K562 (cell line): ENCODE data around the gene TMEM143. TPM values are rescaled to one million over a fixed set of nuclear protein-coding genes. Genes with fewer than 3 reads are reported as not detected.

Source experiments
- DEAF1 ChIP-seq: fragments of 450-650 bp; formaldehyde crosslinking; IDR thresholded peaks from 2 replicates; pipeline ENCODE4 v1.4.0; 2020; ENCODE audit warnings: mild to moderate bottlenecking, moderate library complexity
- ETV5 ChIP-seq: sonication (generic); formaldehyde crosslinking; IDR thresholded peaks from 2 replicates; pipeline ENCODE4 v1.4.0; 2020; ENCODE audit warnings: low read depth, mild to moderate bottlenecking, missing genetic modification reagents
- FOXA3 ChIP-seq, 2 experiments: fragments of 450-650 bp in 1 of 2; sonication (generic) in 1 of 2; formaldehyde crosslinking; IDR thresholded peaks in 1 of 2; conservative IDR thresholded peaks in 1 of 2; 2 replicates each; pipeline versions ENCODE4 v1.4.0 to v1.8.0; 2020 to 2022; ENCODE audit warnings: mild to moderate bottlenecking in 2 of 2, missing genetic modification reagents in 1 of 2
- HDAC3 ChIP-seq: fragments of 450-650 bp; IDR thresholded peaks from 2 replicates; pipeline ENCODE4 v1.6.1; 2018; ENCODE audit warnings: borderline replicate concordance, mild to moderate bottlenecking, moderate library complexity; ENCODE audit not compliant: partially characterized antibody
- HLTF ChIP-seq: fragments of 450-650 bp; IDR thresholded peaks from 2 replicates; pipeline ENCODE4 v1.6.1; 2016
- KAT8 ChIP-seq: fragments of 450-650 bp; IDR thresholded peaks from 2 replicates; pipeline ENCODE4 v1.6.1; 2016; ENCODE audit warnings: low read depth, mild to moderate bottlenecking
- MTA3 ChIP-seq: fragments of 450-650 bp; formaldehyde crosslinking; IDR thresholded peaks from 2 replicates; pipeline ENCODE4 v1.6.1; 2017; ENCODE audit warnings: mild to moderate bottlenecking, borderline replicate concordance
- NCOA1 ChIP-seq: fragments of 450-650 bp; IDR thresholded peaks from 2 replicates; pipeline ENCODE4 v1.6.1; 2016; ENCODE audit warnings: low read depth
- SRSF9 ChIP-seq: fragments of 200-400 bp; formaldehyde crosslinking; IDR thresholded peaks from 2 replicates; pipeline ENCODE4 v1.6.1; 2017; ENCODE audit warnings: low read depth, low read length, borderline replicate concordance
- polyA plus RNA-seq, 8 experiments: library from polyadenylated mRNA; depleted of rRNA in 4 of 8; stranded (reverse) in 5 of 8; unstranded in 3 of 8; fragments of >200 nt; fragmentation: Nextera tagmentation in 2 of 8; fragmentation: Illumina TruSeq in 1 of 8; extraction: Ambion mirVana in 2 of 8; extraction: Trizol in 1 of 8; gene quantifications; 2 replicates each; pipeline versions ENCODE4 v1.2.1 to v1.2.3, GENCODE V29; 2011 to 2014; ENCODE audit warnings: inconsistent platforms in 1 of 8, missing spikeins in 1 of 8
- total RNA-seq, 7 experiments: library from RNA; depleted of rRNA in 6 of 7; stranded (reverse); fragments of >200 nt in 6 of 7; fragmentation: Illumina TruSeq in 2 of 7; extraction: Trizol in 2 of 7; gene quantifications; 2 replicates each; pipeline versions ENCODE4 v1.2.1 to v1.2.3, GENCODE V29; 2011 to 2021; ENCODE audit warnings: low replicate concordance in 1 of 7
- TF ChIP-seq, protein P1 (sequence below): fragments of 450-650 bp; formaldehyde crosslinking; IDR thresholded peaks from 2 replicates; pipeline ENCODE4 v1.4.0; 2022; ENCODE audit warnings: missing genetic modification characterization
- TF ChIP-seq, protein P2 (sequence below): fragments of 250-450 bp; sonication (Bioruptor Pico); IDR thresholded peaks from 2 replicates; pipeline ENCODE4 v1.4.0; 2020; ENCODE audit warnings: mild to moderate bottlenecking, moderate library complexity
- TF ChIP-seq, protein P3 (sequence below), 2 experiments: fragments of 150-350 bp in 1 of 2; IDR thresholded peaks; 2 replicates each; pipeline ENCODE4 v1.6.1; 2012 to 2016; ENCODE audit warnings: low read depth in 2 of 2, low read length in 2 of 2, mild to moderate bottlenecking in 1 of 2, moderate library complexity in 1 of 2
- TF ChIP-seq, protein P4 (sequence below): fragments of 250-450 bp; sonication (Bioruptor Pico); IDR thresholded peaks from 2 replicates; pipeline ENCODE4 v1.8.0; 2021; ENCODE audit warnings: moderate library complexity, mild to moderate bottlenecking, inconsistent platforms
- TF ChIP-seq, protein P5 (sequence below): sonication (generic); formaldehyde crosslinking; IDR thresholded peaks from 2 replicates; pipeline ENCODE4 v1.8.1; 2023; ENCODE audit warnings: mild to moderate bottlenecking, missing genetic modification reagents

The TMEM143 gene
- total and polyA plus RNA-seq, 9 of the 15 experiments (the other 6 are each of a cell fraction or from before 2014, with no cell fraction given): 0.66 to 8.8 (median 4.3) TPM

DNA sequence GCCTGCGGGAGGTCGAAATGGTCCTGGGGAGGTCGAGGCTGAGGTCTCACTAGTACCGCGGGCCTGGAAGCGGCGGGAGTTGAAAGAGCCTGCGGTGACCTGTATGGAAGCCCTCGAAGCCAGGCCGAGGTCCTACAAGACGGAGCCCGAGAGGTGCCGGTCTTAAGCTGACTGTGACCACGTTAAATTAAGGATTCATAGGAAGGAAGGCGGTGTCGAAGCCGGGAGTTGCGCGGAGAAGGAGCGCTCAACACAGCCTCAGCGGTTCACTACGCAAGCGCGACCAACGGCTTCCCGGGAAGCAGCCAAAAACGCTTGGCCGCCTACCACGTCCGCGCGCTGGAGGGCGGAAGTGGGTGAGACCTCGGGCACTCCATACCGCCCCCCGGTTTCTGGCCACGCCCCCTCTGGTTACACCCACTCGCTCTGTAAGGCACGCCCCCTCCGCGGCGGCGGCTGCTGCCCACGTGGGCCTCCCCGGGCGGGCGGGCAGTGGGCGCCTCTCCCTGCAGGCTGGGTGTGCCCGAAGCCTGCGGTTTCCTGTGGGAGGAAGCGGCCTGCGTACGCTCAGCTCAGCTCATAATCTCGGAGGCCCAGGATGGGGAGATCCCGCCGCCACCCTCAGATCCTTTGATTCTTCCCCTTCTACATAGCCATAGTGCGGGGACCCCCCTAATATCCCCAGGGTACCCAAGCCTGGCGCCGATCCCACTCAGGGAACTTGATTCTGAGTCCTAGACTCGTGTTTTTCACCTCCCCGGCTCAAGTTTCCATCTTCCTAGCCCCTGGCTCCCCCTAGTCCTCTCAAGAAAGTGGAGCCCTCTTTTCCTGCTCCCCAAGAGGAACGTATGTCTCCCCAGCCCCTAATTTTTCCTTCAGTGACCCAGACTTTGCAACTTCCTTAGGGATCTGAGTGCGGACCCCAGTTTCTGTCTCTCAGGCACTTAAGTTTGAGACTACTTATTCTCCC lies 41.8 kb downstream of the TMEM143 start (continued):
- TF ChIP-seq, protein P1, sequence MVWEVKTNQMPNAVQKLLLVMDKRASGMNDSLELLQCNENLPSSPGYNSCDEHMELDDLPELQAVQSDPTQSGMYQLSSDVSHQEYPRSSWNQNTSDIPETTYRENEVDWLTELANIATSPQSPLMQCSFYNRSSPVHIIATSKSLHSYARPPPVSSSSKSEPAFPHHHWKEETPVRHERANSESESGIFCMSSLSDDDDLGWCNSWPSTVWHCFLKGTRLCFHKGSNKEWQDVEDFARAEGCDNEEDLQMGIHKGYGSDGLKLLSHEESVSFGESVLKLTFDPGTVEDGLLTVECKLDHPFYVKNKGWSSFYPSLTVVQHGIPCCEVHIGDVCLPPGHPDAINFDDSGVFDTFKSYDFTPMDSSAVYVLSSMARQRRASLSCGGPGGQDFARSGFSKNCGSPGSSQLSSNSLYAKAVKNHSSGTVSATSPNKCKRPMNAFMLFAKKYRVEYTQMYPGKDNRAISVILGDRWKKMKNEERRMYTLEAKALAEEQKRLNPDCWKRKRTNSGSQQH: peak; percentile 44; the same call in 1 of the 2 replicates
- peak in 1 of 2 experiments; percentile 69; a peak in 1 of 4 replicates for TF ChIP-seq FOXA3 (CRISPR knock-in tag; conservative IDR thresholded peaks at IDR 0.05 in 1 of 2, IDR thresholded peaks at IDR 0.05 in 1 of 2)
- TF ChIP-seq SRSF9: no peak
- peak; percentile 92 for TF ChIP-seq MTA3
- no peak for TF ChIP-seq HDAC3
- TF ChIP-seq, protein P2, sequence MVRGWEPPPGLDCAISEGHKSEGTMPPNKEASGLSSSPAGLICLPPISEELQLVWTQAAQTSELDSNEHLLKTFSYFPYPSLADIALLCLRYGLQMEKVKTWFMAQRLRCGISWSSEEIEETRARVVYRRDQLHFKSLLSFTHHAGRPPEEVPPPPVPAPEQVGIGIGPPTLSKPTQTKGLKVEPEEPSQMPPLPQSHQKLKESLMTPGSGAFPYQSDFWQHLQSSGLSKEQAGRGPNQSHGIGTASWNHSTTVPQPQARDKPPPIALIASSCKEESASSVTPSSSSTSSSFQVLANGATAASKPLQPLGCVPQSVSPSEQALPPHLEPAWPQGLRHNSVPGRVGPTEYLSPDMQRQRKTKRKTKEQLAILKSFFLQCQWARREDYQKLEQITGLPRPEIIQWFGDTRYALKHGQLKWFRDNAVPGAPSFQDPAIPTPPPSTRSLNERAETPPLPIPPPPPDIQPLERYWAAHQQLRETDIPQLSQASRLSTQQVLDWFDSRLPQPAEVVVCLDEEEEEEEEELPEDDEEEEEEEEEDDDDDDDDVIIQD (CRISPR knock-in tag): no peak
- 0 out of 2 replicates have a peak, but pooled peaks have one; percentile 26 for TF ChIP-seq HLTF
- TF ChIP-seq ETV5 (CRISPR knock-in tag): peak; percentile 90; the same call in 1 of the 2 replicates
- TF ChIP-seq, protein P3, sequence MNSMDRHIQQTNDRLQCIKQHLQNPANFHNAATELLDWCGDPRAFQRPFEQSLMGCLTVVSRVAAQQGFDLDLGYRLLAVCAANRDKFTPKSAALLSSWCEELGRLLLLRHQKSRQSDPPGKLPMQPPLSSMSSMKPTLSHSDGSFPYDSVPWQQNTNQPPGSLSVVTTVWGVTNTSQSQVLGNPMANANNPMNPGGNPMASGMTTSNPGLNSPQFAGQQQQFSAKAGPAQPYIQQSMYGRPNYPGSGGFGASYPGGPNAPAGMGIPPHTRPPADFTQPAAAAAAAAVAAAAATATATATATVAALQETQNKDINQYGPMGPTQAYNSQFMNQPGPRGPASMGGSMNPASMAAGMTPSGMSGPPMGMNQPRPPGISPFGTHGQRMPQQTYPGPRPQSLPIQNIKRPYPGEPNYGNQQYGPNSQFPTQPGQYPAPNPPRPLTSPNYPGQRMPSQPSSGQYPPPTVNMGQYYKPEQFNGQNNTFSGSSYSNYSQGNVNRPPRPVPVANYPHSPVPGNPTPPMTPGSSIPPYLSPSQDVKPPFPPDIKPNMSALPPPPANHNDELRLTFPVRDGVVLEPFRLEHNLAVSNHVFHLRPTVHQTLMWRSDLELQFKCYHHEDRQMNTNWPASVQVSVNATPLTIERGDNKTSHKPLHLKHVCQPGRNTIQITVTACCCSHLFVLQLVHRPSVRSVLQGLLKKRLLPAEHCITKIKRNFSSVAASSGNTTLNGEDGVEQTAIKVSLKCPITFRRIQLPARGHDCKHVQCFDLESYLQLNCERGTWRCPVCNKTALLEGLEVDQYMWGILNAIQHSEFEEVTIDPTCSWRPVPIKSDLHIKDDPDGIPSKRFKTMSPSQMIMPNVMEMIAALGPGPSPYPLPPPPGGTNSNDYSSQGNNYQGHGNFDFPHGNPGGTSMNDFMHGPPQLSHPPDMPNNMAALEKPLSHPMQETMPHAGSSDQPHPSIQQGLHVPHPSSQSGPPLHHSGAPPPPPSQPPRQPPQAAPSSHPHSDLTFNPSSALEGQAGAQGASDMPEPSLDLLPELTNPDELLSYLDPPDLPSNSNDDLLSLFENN (IDR thresholded peaks at IDR 0.05; ENCODE audit: low read depth in 2 of 2, low read length in 2 of 2): peak in 1 of 2 experiments; percentile 57; a peak in 2 of 4 replicates
- TF ChIP-seq, protein P4, sequence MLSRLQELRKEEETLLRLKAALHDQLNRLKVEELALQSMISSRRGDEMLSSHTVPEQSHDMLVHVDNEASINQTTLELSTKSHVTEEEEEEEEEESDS (CRISPR knock-in tag): no peak
- no peak for TF ChIP-seq NCOA1
- peak; percentile 38; the same call in 1 of the 2 replicates for TF ChIP-seq DEAF1
- no peak for TF ChIP-seq KAT8
- TF ChIP-seq, protein P5, sequence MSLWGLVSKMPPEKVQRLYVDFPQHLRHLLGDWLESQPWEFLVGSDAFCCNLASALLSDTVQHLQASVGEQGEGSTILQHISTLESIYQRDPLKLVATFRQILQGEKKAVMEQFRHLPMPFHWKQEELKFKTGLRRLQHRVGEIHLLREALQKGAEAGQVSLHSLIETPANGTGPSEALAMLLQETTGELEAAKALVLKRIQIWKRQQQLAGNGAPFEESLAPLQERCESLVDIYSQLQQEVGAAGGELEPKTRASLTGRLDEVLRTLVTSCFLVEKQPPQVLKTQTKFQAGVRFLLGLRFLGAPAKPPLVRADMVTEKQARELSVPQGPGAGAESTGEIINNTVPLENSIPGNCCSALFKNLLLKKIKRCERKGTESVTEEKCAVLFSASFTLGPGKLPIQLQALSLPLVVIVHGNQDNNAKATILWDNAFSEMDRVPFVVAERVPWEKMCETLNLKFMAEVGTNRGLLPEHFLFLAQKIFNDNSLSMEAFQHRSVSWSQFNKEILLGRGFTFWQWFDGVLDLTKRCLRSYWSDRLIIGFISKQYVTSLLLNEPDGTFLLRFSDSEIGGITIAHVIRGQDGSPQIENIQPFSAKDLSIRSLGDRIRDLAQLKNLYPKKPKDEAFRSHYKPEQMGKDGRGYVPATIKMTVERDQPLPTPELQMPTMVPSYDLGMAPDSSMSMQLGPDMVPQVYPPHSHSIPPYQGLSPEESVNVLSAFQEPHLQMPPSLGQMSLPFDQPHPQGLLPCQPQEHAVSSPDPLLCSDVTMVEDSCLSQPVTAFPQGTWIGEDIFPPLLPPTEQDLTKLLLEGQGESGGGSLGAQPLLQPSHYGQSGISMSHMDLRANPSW (CRISPR knock-in tag): no peak
